ENCODE measurements around the gene FBXO42.
"Not testable (repeated sequence)": the region's sequence is repeated elsewhere in the genome, so short reads cannot be mapped to it uniquely, and the experiment has no call there.

The FBXO42 gene

DNA sequence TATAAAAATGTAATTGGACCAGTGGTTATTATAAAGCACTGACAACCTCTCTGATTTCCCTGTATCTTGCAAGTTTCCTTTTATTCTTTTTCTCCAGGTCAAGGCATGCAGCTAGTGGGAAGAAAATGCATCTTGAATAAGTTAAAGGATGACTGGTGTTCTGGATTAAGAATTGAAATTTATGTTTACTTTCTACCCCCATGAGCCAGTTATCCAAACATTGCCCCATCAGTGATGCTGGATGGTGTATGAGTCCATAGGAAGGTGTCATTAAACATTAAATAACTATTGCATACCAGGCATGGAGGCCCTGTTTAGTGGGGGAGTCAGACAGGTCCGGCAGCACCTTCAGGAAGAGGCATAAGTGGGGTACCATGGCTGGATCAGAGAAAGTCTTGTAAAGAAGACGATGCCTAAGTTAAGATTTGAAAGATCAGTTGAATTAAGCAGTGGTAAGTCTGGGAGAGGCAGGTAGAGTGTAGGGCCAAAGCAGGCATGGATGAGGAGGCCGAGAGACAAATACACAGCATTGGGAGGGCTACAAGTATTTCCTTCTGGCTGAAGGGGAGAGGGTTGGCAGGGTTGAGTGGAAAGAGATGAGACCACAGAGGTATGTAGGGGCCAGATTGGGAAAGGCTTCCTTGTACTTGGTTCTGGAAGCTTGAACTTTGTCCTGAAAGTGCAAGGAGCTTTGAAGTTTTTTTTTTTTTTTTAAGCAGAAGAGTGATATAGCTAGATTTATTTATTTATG lies 20.4 kb upstream of the FBXO42 start:
- DNase-seq (ENCODE audit: low spot score) = no peak

DNA sequence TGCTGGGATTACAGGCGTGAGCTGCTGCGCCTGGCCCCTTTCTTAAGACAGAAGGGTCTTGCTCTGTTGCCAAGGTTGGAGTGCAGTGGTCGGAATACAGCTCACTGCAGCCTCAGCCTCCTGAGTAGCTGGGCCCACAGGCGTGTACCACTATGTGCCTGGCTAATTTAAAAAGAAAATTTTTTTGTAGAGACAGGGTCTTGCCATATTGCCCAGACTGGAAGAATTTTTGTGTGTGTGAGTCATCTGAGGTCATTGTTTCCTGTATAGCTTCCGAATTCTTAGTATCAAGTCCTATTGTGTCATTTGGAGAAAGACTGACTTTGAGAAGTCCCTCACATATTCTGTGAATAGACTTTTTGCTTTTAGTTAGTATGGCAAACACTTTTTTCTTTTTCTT lies 19.4 kb upstream of the FBXO42 start:
- peak; percentile 54 for DNase-seq (ENCODE audit: low spot score)

DNA sequence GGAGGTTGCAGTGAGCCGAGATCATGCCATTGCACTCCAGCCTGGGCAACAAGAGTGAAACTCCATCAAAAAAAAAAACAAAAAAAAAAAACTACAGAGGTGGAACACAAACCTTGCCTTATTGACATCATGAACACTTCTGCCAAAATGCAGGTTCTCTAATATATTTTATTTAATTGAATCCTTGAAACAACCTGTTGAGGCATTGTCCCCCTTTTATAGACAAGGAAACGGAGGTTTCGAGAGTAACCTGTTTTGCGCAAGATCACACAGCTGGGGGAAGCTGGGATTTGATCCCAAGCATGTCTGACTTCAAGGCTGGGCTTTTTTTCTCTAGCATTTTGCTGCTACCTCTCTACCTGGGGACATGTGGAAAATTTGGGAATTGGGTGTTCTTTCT lies 17.5 kb upstream of the FBXO42 start:
- no peak for DNase-seq (ENCODE audit: low spot score)

DNA sequence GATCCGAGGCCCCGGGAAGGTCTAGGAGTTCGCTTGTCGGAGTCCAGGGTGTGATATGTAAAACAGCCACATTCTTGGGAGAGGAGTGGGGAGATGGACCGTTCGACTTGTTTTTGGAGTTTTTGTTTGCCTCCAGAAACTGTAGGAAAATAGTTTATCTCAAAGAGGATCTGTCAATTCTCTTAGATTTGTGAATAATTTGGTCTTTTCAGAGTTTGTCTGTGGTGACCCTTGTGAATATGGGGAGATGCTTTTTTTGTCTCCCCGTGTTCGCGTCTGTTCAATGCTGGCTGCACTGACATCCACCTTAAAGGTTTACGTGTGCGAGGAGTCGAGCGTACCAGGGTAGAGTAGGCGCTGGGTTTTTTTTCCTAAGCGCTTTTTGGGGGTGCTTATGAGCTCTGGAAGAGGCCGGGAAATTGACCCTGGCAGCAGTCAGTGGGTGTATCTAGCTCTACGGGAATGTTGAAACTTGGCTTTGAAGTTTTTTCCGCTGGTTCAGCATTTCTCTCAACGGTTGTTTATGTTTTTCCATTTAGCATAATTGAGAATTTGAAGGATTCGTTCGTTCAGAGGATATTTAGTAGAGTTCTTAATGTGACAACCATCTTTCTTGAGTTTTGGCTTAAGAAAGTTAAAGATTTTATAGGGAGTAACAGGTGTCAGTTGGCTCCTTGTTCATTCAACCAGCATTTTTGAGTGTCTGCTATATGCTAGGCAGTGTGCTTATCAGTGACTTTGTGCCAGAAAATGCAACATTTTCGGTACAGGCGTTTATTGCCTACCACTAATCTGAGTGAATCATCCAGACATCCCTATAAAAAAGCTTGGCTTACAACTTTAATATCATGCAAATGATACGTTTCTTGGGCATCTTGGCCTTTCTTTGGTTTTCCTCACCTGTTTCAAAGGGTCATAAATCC lies 15.9 kb upstream of the FBXO42 start:
- peak; percentile 69 for DNase-seq (ENCODE audit: low spot score)

DNA sequence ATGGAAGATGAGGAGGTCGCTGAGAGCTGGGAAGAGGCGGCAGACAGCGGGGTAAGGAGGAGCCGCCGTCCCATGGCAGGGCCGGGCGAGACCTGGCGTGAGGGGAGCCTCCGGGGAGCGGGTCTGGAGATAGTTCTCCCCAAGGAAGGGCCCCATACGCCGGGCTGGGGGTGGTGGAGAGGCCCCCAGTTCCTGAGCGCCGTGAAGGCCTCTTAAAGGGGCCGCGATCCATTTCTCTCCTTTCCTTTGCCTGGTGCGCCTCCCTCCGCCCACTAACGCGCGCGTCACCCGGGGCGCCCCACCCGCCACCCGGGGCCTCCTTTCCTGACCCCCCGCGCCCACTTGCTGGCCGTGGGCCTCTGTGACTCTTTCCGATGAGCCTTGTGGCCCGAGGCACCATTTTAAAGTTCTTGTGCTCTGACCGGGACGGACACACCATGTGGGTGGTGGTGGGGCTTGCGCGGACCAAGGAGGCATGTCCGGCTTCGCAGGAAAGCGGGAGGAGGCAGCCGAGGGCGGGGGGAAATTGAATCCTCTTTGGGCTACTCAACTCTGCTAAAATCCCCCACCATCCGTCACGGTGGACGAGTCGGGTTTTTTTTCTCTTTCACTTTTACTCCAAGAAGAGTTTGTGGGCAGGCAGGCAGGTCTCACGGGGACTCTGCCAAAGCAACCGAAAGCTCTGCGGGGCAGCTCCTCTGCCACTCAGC lies 15.1 kb upstream of the FBXO42 start:
- peak; percentile 85 for DNase-seq (ENCODE audit: low spot score)

DNA sequence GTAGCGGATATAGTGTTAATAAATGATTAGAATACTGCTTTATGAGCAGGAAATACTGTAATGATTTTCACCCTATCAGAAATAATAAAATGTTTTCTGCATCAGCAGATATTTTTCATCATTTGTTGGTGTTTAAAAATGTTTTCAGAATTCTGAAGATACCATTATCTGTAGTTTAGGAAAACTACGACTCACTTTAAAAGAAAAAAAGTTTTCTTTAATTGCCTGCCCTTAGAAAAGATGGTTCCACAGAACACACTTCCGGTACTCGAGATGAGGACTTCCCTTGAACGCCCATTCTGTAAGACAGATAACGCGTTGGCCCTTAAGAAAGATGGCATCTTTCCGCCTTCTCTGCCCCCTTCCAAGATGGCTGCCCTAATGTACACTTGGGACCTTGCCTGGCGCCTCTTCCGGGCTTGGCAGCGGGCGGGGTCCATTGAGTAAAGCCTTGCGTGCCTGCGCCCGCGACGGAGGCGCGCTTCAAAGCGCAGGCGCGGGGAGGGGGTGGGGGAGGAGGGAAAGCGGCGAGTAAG lies 14.5 kb upstream of the FBXO42 start, which contains the start of gene SZRD1:
TSS of gene SZRD1 (plus strand) at position 521 of the 536 bp plus-strand sequence. CDS start 16 bp downstream, outside the sequence.
- DNase-seq (ENCODE audit: low spot score) = peak; percentile 99

DNA sequence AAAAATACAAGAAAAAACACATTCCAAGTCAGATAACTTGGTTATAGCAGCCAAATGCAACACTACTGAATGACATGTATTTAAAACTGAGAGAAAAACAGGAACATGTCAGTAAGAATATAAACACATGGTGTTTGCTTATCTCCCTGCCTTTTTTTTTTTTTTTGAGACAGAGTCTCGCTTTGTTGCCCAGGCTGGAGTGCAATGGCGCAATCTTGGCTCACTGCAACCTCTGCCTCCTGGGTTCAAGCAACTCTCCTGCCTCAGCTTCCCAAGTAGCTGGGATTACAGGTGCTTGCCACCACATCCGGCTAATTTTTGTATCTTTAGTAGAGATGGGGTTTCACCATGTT lies 12.8 kb upstream of the FBXO42 start:
- not testable (repeated sequence) for DNase-seq (ENCODE audit: low spot score)

DNA sequence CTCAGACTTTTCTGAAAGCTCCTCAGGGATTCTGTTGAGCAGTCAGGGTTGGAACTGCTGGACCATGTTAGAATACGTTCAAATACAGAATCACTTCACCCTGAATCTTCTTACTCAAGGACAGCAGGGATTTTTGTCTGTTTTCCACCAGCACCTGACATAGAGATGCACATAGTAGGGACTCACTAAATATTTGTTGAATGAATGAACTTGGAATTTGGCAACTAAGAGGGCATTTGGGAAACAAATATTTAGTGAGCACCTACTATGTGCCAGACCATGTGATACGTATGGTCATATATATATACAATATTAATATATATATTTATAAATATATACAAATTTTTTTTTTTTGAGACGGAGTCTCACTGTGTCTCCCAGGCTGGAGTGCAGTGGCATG lies 4.6 kb upstream of the FBXO42 start:
- DNase-seq (ENCODE audit: low spot score) = no peak

DNA sequence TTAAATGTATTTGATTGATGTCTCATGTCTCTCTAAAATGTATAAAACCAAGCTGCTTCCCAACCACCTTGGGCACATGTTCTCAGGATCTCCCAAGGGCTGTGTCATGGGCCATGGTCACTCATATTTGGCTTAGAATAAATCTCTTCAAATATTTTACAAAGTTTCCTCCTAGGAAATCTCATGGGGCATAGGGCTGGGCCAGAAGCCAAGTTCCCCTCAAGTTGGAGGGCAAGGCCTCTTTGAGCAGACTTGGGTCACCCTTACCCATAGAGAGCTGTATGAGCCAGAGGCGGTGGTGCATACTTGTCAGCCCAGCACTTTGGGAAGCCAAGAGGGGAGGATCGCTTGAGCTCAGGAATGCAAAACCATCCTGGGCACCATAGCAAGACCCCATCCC lies 2.3 kb upstream of the FBXO42 start:
- DNase-seq (ENCODE audit: low spot score) = no peak

DNA sequence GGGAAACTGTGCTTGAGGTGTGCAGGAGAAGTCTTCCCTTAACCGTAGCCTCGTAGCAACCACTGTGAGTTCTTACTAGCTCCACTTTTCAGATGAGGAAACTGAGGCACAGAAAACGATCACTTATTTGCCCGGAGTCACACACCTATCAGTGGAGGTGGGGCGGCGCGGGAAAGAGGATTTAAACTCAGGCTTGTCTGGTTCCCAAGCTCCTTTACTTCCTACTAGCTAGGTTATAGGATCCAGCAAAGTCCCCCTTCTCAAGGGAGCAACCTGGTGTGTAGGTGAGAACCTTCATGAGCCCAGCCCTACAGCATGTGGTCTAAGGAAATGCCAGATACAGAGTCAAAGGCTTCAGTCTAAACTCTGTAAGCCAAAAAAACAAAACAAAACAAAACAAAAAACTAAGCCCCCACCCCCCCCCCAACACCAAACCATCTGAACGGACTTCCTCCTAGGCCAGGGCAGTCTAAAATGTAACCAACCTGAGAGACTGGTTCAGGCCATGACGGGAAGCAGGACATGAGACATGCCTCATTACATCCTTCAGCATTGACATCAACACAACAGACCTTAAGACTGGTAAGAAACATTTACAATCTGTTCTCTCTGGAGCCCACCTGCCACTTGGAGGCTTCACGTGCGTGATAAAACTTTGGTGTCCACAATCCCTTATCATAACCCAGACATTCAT lies 709 bp upstream of the FBXO42 start:
- DNase-seq (ENCODE audit: low spot score) = peak; percentile 40

DNA sequence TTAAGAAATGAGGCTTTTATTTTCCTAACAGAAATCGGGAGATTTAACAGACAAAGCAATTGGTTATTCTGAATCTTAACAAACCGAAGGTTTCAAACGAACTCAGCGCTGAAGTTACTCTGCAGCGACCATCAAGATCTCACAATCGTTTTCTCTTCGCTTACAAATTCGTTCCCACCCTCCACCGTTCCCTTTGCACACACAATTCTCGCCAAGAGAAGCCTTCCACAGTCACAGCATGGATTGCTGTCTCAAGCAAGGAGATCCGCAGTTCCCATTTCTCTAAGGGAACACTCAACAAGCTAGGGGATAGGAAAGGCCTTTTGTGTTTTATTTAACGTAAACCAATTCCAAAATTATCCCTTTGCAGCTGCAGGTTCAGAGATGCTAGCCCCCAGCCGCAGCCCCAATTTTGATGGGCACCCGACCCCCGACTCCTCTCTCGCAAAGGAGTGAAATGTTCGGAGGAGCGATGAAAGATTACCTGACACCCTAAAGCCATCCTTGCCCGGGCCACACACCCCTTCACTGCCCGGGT lies 755 bp downstream of the FBXO42 start:
- DNase-seq (ENCODE audit: low spot score) = no peak

DNA sequence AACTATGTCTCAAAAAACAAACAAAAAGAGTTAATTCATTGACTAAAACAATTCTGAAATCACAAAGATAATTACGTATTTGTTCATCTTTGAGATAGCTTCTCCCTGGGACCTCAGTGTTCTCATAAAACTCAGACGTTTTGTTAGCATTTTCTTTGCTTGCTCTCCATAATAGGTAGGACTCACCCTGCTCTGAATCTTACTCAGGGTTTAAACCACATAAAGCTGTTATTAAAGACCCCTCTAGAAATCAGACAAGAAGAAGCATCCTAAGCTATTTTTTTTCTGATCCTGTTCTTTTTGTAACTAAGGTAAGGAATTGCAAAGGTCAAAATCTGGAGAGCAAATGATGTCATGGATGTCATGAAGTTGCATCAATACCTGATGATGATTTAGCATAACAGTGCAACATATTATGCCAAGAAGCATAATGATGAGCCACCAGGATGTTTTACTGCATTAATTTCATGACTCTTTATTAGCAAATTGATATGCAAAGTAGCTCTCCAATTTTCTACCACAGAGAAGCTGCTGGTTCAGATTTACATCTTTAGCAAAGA lies 2.4 kb downstream of the FBXO42 start:
- DNase-seq (ENCODE audit: low spot score) = peak; percentile 29

DNA sequence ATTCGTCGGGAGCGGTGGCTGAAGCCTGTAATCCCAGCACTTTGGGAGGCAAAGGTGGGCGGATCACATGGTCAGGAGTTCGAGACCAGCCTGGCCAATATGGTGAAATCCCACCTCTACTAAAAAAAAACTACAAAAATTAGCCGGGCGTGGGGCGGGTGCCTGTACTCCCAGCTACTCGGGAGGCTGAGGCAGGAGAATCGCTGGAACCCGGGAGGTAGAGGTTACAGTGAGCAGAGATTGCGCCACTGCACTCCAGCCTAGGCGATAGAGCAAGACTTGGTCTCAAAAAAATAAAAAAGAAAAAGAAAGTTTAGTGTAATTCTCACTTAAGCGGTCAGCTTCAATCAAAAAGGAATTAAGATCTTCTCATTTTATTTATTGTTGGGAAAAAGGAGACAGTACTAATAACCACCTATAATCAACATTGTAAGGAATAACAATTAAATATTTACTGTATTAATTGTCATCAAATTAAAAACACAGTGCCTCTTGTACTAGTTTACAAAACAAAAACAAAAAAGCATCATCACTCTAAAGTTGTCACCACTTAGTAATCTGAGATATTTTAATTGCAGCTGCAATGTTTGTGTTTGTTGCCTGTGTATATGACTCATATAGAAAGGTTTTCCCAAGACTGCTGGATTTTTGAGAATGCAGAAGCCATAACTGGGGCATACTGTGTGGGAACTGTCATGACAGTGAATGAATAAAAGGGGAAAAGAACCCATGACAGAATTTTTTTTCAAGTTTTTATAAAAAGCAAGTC lies 3.7 kb downstream of the FBXO42 start:
- DNase-seq (ENCODE audit: low spot score) = peak; percentile 72

DNA sequence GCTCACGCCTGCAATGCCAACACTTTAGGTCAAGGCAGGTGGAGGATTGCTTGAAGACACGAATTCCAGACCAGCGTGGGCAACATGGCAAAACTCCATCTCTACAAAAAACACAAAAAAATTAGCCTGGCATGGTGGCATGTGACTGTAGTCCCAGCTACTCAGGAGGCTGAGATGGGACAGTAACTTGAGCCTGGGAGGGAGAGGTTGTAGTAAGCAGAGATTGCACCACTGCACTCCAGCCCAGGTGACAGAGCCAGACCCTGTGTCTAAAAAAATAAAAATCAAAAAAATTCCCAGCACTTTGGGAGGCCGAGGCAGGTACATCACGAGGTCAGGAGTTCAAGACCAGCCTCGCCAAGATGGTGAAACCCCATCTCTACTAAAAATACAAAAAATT lies 9.0 kb downstream of the FBXO42 start:
- DNase-seq (ENCODE audit: low spot score) = not testable (repeated sequence)

DNA sequence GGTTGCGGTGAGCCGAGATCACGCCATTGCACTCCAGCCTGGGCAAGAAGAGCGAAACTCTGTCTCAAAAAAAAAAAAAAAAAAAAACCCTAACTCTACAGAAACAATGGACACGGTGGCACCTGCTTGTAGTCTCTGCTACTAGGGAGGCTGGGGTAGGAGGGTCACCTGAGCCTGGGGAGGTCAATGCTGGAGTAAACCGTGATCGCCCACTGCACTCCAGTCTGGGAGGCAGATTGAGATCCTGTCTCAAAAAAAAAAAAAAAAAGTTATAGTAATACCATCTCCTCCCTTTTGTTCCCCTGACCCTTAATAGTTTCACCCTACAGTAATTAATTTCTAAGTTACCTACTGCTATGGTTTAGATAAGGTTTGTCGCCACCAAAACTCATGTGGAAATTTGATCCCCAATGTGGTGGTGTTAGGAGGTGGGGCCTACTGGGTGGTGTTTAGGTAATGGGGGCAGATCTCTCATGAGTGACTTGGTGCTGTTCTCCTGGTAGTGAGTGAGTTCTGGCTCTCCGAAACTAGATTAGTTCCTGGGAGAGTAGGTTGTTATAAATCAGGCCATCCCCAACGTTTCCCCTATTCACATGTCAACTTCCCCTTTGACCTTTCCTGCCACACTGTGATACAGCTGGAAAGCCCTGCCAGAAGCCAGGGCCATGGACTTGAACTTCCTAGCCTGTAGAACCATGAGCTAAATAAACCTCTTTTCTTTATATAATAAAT lies 9.8 kb downstream of the FBXO42 start:
- DNase-seq (ENCODE audit: low spot score) = no peak

DNA sequence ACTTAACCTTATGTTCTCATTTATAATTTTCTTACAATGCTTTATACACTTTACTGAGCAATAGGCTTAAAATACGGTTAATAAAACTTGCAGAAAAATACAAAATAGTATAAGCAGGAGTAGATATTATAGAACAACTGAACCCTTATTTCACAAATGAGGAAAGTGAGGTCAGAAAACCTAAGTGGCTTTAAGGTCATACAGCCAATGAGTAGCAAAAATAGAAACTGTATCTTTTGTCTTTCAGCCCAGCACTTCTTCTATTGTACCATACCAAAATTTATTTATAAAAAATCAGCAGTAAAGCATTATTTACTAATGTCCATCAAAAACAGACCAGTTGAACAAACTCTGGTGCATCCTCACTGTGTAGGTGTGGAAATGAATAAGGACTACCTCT lies 11.6 kb downstream of the FBXO42 start:
- DNase-seq (ENCODE audit: low spot score) = no peak

DNA sequence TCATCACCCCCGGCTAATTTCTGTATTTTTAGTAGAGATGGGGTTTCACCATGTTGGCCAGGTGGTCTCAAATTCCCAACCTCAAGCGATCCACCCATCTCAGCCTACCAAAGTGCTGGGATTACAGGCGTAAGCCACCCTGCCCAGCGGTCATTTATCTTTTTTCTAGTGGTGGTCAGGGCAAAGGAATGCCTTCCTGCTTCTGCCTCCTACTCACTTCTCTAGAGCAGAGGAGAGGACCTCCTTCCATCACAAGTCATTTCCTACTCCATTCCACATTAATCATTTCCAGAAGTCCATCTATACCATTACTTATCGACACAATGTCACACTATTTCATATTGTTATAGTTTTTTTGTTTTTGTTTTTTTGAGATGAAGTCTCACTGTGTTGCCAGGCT lies 13.3 kb downstream of the FBXO42 start:
- DNase-seq (ENCODE audit: low spot score) = no peak

DNA sequence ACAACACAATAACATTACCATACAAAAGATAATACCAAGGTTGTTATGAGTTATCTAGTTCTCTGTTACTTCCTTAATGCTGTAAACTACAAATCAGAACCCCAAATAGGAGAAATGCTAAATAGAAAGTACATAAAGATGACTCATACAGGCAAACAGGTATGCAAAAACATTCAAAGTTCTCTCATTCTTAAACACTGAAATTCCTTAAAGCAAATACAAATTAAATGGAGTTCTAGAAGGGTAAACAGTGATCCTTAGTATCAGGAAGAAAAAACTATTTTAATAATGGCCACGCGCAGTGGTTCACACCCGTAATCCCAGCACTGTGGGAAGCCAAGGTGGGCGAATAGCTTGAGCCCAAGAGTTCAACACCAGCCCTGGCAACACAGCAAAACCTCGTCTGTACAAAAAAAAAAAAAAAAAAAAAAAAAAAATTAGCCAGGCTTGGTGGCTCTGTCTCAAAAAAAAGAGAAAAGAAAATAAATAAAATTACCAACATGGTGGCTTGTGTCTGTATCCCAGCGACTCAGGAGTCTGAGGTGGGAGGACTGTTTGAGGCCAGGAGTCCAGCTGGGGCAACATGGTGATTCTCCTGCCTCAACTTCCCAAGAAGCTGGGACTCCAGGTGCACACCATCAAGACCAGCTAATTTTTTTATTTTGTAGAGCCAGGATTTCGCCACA lies 17.5 kb downstream of the FBXO42 start:
- no peak for DNase-seq (ENCODE audit: low spot score)

DNA sequence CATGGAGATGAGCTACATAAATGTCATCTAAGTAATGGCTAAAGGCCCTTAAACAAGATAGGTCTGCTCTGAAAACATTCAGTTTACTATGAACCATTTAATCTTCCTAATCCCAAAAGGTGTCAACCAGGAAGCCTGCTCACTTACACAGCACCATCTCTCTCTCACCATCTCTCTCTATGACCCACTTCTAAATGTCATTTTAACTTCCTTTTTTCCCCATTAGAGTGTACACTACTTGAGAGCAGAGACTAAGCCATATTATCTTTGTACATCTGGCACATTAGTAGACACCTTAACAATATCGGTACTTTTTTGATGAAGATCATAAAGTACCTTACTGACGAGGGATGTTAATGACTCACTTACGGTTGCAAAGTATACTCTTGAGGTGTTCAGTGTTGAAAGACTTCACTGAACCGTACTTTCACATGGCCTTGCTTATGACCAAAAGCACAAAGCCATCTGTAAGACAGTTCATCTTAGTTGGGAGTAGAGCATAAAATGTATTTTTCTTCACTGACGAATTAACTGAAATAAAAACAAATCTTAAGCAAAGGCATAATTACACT lies 25.4 kb downstream of the FBXO42 start:
- no peak for DNase-seq (ENCODE audit: low spot score)
